SK-N-MC (cell line): ENCODE measurements around the gene RTTN.

Experiments
- EZH2 ChIP-seq: fragments of 200-600 bp; sonication (generic); IDR thresholded peaks from one replicate; pipeline ENCODE4 v1.6.1; 2017; ENCODE audit warnings: antibody characterized with exemption
- FOXP2 ChIP-seq: optimal IDR thresholded peaks from 2 replicates; pipeline ENCODE3; 2011; ENCODE audit warnings: mild to moderate bottlenecking, moderate library complexity; ENCODE audit not compliant: insufficient read depth; ENCODE audit errors: extremely low read length, control extremely low read depth
- POLR2AphosphoS5 ChIP-seq: IDR thresholded peaks from 2 replicates; pipeline ENCODE4 v1.6.1; 2012; ENCODE audit warnings: mild to moderate bottlenecking, low read depth, low read length, borderline replicate concordance

- TF ChIP-seq POLR2AphosphoS5 (no peak), EZH2 (no peak), FOXP2 (no peak)
Measured at GRCh38 chr18:70124139-70124538, 81.3 kb downstream of the RTTN start.
